ENCODE data around the gene TNRC18. TPM values are rescaled to one million over a fixed set of nuclear protein-coding genes. Genes with fewer than 3 reads are reported as not detected.

TNRC18 gene
- total RNA-seq, 1 donor from 2014 or later, result 99.1 TPM

DNA sequence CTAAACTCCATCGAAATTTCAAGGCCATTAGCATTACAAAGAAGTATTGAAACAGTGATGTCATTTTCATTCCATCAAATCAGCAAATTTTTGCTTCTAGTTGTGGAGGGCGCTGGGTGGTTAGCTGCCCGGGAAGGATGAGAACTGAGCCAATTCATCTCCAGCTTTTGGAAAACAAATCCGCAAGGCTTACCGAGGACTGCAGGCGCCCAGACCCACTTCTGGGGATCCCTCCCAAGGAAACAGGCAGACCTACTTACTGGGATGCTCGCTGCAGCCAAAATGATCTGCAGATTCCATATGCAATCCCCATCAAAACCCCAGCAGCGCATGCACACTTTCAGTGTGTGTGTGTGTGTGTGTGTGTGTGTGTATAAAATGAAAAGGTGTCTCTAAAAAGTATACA lies 19.2 kb downstream of the TNRC18 start:
- DNase-seq (ENCODE audit: extremely low read depth, low read depth, low spot score), result no peak

DNA sequence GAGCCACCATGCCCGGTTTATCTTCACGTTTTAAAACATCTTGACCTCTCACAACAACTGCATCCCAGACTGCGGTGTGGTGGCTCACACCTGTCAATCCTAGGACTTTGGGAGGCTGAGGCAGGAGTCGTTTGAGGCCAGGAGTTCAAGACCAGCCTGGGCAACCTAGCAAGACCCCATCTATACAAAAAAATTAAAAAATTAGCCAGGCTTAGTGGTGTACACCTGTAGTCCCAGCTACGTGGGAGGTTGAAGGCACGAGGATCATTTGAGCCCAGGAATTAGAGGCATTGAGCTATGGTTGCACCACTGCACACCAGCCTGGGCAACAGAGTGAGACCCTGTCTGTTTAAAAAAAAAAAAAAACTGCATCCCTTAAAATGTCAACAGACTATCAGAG lies 20.2 kb downstream of the TNRC18 start:
- no peak for DNase-seq (ENCODE audit: extremely low read depth, low read depth, low spot score)

DNA sequence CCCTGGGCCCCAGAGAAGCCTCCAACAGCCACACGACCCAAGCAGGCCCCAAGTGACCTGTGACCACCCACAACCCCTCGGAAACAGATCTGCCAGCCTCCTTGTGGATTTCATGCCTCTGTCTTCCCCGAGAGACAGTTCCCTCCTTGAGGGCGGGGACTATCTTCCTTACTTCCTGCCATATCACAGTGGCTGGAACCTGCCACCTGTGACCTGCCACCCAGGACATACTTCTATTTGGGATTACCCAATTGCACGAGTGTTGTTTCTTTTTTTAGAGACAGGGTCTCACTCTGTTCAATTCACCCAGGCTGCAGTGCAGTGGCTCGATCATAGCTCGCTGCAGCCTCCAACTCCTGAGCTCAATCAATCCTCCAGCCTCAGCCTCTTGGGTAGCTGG lies 25.9 kb downstream of the TNRC18 start:
- no peak for DNase-seq (ENCODE audit: extremely low read depth, low read depth, low spot score)

DNA sequence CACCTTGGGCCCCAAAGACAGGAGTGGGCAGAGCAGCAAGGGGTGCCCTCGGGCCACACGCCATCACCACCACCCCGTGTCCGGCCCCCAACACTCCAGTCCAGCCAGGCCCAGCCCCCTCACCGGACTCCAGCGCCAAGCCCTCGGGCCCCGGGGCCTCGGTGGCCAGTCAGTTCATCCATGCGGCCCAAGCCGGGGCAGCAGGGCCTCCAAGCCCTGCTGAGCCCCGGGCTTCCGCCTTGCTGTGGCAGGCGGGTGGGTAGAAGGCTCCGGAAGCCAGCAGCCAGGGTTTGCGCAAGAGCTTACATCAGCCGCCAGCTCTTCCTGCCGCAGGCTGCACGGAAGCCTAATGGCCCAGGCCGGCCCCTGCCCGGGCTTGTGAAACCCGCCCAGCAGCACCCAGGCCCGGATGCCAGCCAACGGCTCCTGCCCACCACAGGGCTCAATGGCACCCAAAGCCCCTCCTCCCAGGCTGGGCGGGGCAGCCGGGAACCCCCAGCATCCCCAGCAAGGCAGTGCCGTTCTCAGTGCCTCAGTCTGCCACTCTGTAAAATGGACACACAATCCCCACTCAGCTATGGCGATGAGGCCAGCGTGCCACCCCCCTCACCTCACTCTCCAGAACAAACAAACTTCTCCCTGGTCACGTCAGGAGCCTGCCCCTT lies 26.5 kb downstream of the TNRC18 start:
- no peak for DNase-seq (ENCODE audit: extremely low read depth, low read depth, low spot score)

DNA sequence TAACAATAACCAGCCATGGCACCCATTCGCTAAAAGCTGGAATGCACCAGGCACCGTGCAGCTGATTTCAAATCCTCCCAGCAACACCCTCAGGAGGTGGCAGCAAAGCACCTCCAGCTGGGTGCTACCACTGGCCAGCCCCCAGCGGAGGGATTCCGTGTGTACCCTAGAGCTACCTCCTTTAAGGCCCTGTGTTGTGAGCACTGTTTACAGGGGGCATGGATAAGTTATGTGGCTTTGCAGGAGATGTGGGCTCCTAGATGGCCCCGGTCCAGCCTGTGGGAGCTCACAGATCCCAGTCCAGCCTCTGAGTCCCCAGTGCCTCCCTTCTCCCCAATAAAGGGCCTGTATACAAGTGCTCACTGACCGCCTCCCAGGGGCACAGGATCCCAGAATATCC lies 27.1 kb downstream of the TNRC18 start:
- no peak for DNase-seq (ENCODE audit: extremely low read depth, low read depth, low spot score)

DNA sequence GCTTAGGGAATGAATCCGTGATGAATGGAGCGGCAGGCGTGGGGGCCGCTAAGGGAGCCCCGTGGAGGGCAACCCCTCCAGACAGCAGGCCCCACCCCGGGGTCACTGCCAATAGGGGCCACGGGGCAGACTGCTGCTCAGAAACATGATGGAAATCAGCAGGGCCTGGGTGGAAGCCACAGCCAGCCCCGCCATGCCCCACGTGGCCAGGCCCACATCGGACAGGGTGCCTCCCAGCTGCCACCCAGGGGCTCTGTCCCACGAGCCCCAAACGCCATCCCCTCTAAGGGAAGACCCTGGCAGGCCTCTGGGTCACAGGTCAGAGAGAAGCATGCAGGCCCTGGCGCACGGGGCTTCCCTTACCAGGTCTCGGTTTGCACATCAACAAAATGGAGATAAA lies 28.4 kb downstream of the TNRC18 start:
- DNase-seq (ENCODE audit: extremely low read depth, low read depth, low spot score), result no peak

DNA sequence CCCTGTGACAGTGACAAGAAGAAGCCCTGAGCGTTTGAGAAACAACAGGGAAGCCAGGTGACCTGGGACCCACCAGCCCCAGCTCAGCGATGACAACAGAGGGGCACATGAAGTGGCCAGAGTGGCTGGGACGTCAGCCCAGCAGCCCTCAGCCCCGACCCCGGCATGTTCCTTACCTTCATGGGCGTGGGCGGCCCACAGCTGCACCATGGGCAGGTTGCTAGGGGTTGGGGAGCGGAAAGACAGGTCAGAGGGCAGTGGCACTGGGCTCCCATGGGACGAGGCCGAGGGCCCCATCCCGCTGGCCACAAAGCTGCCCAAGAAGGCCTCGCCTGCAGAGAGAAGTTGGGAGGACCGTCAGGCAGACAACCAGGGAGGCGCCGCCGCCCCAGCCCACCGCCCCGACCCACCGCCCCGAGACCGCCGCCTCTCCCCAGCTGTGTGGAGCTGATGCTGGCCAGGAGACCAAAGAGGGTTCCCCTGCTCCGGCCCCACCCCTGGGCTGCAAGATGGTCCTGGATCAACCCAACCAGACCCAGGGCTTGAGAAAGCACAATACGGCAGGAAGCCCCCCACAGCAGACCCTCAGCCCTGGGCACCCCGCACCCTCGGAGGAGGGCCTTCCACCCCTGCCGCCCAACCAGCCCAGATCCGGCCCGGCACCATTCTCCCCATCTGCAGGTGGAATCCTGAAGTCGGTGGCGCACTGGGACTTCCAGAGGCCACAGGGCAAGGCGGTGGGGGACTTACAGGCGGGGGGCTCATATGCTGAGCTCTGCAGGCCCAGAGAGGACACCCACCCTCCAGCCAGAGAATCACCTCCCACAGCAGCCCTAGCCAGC lies 29.1 kb downstream of the TNRC18 start:
- DNase-seq (ENCODE audit: extremely low read depth, low read depth, low spot score), result no peak

DNA sequence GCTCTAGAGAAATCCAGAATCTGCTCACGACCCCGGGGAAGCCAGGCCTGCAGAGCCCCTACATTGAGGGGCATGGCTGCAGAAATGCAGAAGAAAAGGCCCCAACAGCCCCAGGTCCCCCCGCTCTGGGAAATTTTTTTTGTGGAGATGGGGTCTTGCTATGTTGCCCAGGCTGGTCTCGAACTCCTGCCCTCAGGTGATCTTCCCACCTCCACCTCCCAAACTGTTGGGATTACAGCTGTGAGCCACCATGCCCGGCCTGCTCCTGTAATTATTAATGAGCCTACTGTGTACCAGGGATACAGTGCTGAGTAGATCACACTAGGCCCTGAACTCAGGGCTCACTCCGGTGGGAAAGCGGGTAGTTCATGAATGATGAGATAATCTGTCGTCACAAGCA lies 29.9 kb downstream of the TNRC18 start:
- no peak for DNase-seq (ENCODE audit: extremely low read depth, low read depth, low spot score)

DNA sequence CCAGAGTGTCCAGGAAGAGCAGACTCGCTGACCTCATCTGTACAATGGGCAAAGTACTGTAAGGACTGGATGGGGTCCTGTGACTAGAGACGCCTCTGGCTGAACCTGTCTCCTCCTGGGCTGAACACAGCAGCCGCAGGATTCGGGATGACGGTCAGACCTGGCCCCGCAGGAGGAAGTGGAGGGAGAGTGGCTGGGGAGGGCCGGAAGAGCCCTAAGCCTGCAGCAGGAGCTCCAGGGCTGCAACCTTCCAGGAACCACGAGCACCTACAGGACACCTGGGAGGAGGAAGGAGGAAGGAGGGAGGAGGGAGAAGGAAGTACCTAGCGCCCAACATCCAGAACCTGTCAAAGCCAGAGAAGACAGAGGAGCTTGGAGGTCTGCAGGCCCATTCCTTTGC lies 30.3 kb downstream of the TNRC18 start:
- DNase-seq (ENCODE audit: extremely low read depth, low read depth, low spot score), result no peak

DNA sequence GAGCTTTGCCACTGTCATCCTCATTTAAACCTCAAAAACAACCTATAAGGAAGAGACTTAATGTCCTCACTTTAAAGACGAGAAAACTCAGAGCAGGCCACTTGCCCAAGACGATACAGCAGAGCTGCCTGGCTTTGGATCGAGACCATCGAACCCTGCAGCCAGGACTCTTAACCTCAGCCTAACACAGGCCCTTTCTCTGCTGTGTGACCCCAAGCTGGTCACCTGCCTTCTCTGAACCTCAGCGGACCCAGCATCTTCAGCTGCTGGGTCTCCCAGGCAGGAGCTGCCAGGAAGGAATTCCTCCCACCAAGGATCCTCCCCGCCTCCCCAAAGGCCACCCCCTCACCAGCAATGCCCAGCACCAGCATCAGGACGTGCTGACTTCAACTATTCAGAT lies 32.7 kb downstream of the TNRC18 start:
- no peak for DNase-seq (ENCODE audit: extremely low read depth, low read depth, low spot score)

DNA sequence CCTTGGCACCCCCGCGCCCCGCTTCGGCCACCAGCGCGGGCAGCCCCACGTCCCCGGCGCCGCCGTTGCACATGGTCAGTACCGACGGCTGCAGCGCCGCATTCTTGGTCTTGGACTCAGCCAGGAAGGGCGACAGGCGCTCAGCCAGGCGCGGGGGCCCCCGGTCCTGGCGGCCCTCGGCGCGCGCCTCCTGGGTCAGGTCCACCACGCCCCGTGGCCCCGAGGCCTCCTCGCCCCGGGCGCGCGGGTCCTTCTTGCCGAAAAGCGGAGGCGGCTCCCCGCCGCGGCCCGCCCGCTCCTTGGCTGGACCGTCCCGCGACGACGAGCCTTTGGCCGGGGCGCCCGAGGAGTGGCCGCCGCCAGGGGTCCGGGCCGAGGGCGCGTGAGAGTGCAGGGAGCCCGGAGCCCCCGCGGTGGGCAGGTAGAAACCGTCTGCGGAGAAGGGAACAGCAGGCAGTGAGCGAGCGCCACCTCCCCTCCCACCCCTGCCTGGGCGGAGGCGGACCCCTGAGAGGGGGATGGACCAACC lies 34.7 kb downstream of the TNRC18 start:
- DNase-seq (ENCODE audit: extremely low read depth, low read depth, low spot score), result no peak

DNA sequence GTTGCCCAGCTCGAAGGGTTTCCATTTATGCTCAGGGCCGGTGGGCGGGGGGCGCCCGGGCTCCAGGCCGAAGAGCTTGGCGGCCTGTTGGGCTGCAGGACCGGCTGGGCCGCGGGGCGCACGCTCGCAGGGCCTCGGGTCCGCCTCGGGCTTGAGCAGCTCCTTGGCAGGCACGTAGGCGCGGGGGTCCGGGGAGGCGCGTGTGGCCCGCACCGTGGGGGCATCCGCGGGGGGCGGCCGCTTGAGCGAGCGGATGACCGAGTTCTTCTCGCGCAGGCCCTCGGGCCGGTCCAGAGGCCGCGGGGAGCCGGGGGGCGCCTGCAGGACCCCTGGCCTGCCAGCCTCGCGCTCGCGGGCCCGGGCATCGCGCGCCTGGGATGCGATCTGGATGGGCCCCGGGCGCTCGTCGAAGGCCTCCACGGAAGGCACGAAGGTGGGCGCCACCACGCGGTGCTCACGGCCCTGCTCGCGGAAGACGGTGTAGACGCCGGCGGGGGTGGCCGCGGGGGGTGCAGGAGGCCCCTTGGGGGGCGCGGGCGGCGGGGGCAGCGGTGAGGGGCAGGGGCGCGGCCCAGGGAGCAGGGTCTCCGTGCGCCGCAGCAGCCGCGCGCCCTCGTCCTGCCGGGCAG lies 35.2 kb downstream of the TNRC18 start:
- DNase-seq (ENCODE audit: extremely low read depth, low read depth, low spot score), result no peak

DNA sequence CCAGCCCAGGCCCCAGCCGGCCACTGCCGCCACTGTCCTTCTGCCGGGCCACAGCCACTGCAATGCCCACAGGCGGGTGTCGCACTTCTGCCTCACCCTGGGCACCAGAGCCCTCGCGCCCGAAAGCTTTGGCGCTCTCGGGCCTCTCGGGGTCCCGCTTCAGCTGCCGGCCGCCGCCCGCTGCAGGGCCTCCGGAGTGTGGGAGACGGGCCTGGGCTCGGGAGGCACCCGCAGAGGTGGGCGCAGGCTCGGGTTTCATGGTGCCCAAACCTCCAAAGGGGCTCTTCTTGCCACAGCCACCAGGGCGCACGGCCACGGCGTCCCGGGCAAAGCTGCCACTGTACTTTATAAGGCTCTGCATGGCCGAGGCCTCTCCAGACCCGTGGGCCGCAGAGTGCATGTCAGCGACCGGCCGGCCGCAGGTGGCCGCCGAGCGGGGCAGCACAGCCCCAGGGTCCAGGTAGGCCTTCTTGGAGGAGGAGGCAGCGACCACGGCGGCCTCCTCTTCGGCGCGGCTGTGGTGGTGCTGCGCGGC lies 35.9 kb downstream of the TNRC18 start:
- no peak for DNase-seq (ENCODE audit: extremely low read depth, low read depth, low spot score)

DNA sequence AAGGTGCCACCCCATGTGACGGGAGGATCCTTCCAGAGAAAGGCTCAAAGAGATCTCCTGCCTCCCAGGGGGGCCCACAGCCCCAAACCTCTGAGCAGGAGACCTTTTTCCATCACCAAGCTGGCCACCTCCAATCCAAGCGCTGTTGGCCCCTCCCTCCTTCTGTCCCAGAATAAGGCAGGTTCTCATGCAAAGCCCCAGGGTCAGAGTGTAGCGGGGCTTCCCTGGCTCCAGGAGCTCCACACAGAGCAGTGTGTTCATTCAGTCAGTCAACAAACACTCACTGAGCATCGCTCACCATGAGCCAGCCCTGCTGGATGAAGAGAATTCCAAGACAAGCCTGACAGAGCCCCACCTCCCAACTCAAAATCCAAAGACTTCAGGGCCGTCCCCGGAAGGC lies 39.0 kb downstream of the TNRC18 start:
- no peak for DNase-seq (ENCODE audit: extremely low read depth, low read depth, low spot score)

DNA sequence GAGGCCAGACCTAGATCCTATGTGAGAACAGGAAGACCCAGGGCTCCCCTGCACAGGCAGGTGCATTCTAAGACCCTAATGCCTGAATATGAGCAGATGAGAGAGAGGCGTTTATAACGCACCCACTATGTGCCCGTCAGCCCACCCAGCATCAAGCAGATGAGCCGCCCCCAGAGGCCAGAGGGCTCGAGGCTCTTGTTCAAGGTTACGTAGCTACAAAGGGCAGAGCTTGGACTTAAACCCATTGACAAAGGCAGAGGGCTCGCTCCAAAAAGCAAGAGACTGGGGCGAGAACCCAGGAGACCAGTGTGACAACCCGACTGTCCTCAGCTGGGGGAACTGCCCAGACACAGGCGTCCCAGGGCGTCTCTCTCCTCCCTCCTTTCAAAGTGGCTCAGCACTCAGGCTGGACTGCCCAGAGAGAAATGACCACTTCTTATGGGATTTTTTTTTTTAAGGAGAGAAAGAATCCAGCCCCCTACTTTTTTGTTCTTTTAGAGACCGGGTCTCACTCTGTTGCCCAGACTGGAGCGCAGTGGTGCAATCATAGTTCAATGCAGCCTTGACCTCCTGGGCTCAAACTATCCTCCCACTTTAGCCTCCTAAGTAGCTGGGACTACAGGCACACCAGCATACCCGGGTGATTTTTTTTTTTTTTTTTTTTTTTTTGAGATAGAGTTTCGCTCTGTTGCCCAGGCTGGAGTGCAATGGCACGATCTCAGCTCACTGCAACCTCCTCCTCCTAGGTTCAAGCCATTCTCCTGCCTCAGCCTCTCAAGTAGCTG lies 40.1 kb downstream of the TNRC18 start:
- DNase-seq (ENCODE audit: extremely low read depth, low read depth, low spot score), result no peak

DNA sequence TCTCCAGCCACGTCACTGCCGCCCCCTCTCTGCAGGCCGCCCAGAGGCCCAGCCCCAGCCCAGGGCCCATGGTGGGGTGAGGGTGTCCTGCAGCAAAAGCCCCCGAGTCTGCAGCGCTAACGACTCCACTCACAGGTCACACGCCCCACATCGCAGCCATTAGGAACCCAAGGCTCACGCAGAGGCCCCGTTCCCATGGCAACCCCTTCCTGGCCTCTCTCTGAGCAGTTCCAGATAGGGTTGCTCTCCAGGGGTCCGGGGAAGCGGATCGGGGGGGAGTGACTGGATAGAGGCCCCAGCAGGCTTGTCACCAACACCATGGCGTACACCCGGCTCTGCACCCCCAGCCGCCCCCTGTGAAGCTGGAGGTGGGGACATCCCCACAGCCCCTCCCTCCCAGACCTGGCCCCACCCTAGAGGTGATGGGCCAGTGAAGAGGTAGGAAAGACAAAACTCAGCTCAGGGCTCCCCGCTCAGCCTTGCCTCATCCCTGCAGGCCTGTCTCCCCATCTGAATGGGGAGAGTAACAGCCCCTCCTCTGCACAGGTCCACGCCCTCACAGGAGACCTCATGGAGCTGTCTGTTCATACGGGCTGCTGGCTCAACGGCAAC lies 41.2 kb downstream of the TNRC18 start:
- DNase-seq (ENCODE audit: extremely low read depth, low read depth, low spot score), result no peak

DNA sequence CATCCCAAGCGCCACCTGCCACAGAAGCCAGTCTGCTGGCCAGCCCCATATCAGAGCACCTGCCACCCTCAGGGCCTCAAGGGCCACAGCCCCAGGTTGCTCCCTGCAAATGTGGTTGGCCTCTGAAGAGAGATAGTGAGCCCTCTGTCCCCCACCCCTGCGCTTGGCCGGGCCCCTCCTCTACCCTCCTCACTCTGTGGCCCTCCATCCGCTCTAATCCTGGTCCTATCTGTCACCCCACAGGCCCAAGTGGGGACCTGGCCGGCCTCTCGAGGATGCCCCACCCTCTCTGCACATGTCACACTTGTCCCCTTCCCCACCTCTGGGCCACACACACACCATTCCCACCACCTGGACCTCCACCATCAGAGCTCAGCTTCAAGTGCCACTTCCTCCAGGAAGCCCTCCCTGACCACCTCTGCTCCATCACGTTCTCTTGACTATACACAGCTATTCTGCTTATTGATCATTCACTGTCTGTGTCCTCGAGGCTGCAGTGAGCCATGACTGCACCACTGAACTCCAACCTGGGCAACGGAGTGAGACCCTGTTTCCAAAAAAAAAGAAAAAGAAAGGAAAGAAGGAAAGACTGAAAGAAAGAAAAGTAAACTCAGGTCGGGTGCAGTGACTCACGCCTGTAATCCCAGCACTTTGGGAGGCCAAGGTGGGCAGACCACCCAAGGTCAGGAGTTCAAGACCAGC lies 42.4 kb downstream of the TNRC18 start:
- DNase-seq (ENCODE audit: extremely low read depth, low read depth, low spot score), result no peak

DNA sequence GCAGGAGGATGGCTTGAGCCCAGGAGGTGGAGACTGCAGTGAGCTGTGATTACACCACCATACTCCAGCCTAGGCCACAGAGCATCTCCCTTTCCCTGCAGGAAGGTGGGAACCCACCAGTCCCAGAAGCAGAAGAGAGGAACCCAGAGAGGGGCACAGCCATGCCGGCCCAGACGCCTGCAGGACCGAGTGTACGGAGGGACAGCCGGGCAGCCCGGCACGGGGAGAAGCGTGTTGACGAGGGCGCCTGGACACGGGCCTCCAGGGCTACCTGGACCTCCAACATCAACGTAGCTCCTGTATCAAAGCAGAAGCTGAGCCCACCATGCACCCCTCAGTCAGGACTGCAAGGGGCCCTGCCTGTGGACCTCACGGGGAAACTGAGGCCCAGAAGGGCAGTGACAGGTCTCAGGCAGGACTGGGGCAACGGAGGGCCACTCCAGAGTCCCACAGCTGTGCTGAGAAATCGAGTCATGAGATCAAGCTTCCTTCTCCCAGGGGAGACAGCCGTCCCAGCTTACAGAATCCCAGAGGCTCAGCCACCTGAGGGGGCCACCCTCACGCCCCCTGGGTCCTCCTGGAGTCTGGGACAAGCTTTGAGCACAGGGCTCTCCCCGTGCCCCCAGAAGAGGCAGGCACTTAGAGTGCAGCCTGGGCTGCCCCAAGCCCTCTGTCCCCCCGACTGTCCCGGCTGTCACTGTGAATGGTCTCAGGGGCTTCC lies 43.1 kb downstream of the TNRC18 start:
- DNase-seq (ENCODE audit: extremely low read depth, low read depth, low spot score), result no peak

DNA sequence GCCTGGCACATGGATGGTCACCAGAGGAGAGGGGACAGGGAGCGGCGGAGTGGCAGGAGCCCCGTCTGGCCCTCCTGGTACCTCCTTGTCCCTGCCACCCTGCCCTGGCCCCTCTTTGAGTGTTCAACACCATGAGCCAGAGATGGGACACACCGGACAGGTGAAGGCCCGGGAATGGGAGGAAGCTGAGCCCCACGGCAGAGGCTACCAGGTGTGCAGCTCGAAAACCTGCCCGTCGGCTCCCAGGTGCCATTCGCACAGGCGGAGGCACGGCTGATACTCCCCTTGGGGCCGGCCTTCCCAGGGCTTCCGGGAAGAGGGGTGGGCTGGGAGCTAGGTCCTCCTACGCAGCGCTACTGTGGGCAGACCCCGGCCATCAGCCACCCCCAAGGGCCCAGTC lies 44.1 kb downstream of the TNRC18 start:
- no peak for DNase-seq (ENCODE audit: extremely low read depth, low read depth, low spot score)

Data from glomerular endothelial cell (primary cell).